Omental fat pad (tissue), 4 donors: ENCODE results near the gene UBE2E2. TPM values are rescaled to one million over a fixed set of nuclear protein-coding genes. Genes with fewer than 3 reads are reported as not detected.

Experiments
- ATAC-seq: fragments of 150-250 bp; one replicate; pipeline ENCODE4 v1.9.1; 2016; ENCODE audit warnings: mild to moderate bottlenecking, moderate library complexity; ENCODE audit not compliant: low FRiP score
- DNase-seq: peaks from one replicate; pipeline ENCODE4 v3.0.0-alpha.2; 2019; ENCODE audit warnings: low spot score
- CTCF ChIP-seq, 3 donors: fragments of 450-650 bp; IDR thresholded peaks; one replicate each; pipeline ENCODE4 v1.5.1; 2016 to 2017; ENCODE audit warnings: antibody characterized with exemption in 3 of 3, mild to moderate bottlenecking in 3 of 3, moderate library complexity in 2 of 3
- total RNA-seq, 4 donors: library from RNA; depleted of rRNA; stranded (reverse); fragments of >200 nt; gene quantifications; one replicate each; pipeline ENCODE4 v1.1.0, GENCODE V29; 2016

Gene UBE2E2
- total RNA-seq, 4 donors from 2014 or later: 25.9 to 93.4 (median 73.9) TPM

GRCh38 chr3:23588547-23588946 lies 385.4 kb downstream of the UBE2E2 start:
- DNase-seq (no peak), ATAC-seq (no peak)
- TF ChIP-seq CTCF (IDR thresholded peaks at IDR 0.05): no peak

- TF ChIP-seq CTCF (IDR thresholded peaks at IDR 0.05): no peak
- DNase-seq (no peak), ATAC-seq (no peak)
Observed at GRCh38 chr3:23589602-23590001, 386.5 kb downstream of the UBE2E2 start.

GRCh38 chr3:23590424-23591273 lies 387.5 kb downstream of the UBE2E2 start:
- TF ChIP-seq CTCF (IDR thresholded peaks at IDR 0.05): no peak
- no peak for ATAC-seq
- no peak for DNase-seq

- no peak for TF ChIP-seq CTCF (IDR thresholded peaks at IDR 0.05)
- ATAC-seq: no peak
- no peak for DNase-seq
Observed at GRCh38 chr3:23591374-23591773, 388.2 kb downstream of the UBE2E2 start.

GRCh38 chr3:23592961-23593931 lies 390.1 kb downstream of the UBE2E2 start:
- no peak for TF ChIP-seq CTCF (IDR thresholded peaks at IDR 0.05)
- DNase-seq: no peak
- no peak for ATAC-seq

- DNase-seq (no peak), ATAC-seq (no peak)
- TF ChIP-seq CTCF (IDR thresholded peaks at IDR 0.05): no peak
Observed at GRCh38 chr3:23594066-23594465, 390.9 kb downstream of the UBE2E2 start.
